ENCODE data around the gene TMEM248. TPM values are rescaled to one million over a fixed set of nuclear protein-coding genes. Genes with fewer than 3 reads are reported as not detected.
"Not testable (repeated sequence)": the region's sequence is repeated elsewhere in the genome, so short reads cannot be mapped to it uniquely, and the experiment has no call there.

TMEM248 gene
- total RNA-seq, 3 donors from 2014 or later, result 119 to 148 (median 120) TPM

GRCh38 chr7:66883716-66884115 lies 37.3 kb upstream of the TMEM248 start:
- Histone ChIP-seq H3K36me3 (no peaks in the 10 kb centered on the region), H3K9me3 (no peaks in the 10 kb centered on the region), H3K27me3 (no peaks in the 10 kb centered on the region), H3K27ac (no peak overlapping the region), H3K4me3 (no peak overlapping the region), H3K4me1 (no peaks in the 10 kb centered on the region)
- intact Hi-C loops (cut with DNase I; ENCODE audit: low total_unique reads), result no loop called here
- TF ChIP-seq POLR2AphosphoS5 (IDR thresholded peaks at IDR 0.05) (no peak), CTCF (IDR thresholded peaks at IDR 0.05) (no peak), POLR2A (IDR thresholded peaks at IDR 0.05) (no peak)
- no peak for DNase-seq (ENCODE audit: low spot score in 2 of 2)

- H3K4me3 ChIP-seq; intact Hi-C loops (cut with DNase I; ENCODE audit: low total_unique reads); H3K9me3 ChIP-seq; H3K27me3 ChIP-seq; H3K36me3 ChIP-seq; DNase-seq (ENCODE audit: low spot score in 2 of 2); H3K27ac ChIP-seq; H3K4me1 ChIP-seq: not testable (repeated sequence)
Observed at GRCh38 chr7:66884556-66884955, 36.5 kb upstream of the TMEM248 start.

- H3K9me3 ChIP-seq, result no peaks in the 10 kb centered on the region
- H3K27me3 ChIP-seq, result no peaks in the 10 kb centered on the region
- H3K27ac ChIP-seq, result no peak overlapping the region
- DNase-seq (ENCODE audit: low spot score in 2 of 2), result no peak
- no peak for TF ChIP-seq CTCF (IDR thresholded peaks at IDR 0.05)
- no peak for TF ChIP-seq POLR2AphosphoS5 (IDR thresholded peaks at IDR 0.05)
- TF ChIP-seq POLR2A (IDR thresholded peaks at IDR 0.05), result no peak
- intact Hi-C loops (cut with DNase I; ENCODE audit: low total_unique reads), result no loop called here
- H3K4me3 ChIP-seq, result no peak overlapping the region
- no peaks in the 10 kb centered on the region for H3K4me1 ChIP-seq
- no peaks in the 10 kb centered on the region for H3K36me3 ChIP-seq
Observed at GRCh38 chr7:66886152-66886551, 34.9 kb upstream of the TMEM248 start.

- peak overlapping the region in 1 of 2 donors; percentile 45 for H3K27ac ChIP-seq
- DNase-seq (ENCODE audit: low spot score in 2 of 2), result peak; percentile 22 to 62
- H3K4me3 ChIP-seq; H3K27me3 ChIP-seq; H3K36me3 ChIP-seq; H3K9me3 ChIP-seq; intact Hi-C loops (cut with DNase I; ENCODE audit: low total_unique reads); H3K4me1 ChIP-seq: not testable (repeated sequence)
Observed at GRCh38 chr7:66888223-66888622, 32.8 kb upstream of the TMEM248 start.

- intact Hi-C loops (cut with DNase I; ENCODE audit: low total_unique reads), result no loop called here
- no peaks in the 10 kb centered on the region for H3K9me3 ChIP-seq
- no peaks in the 10 kb centered on the region for H3K27me3 ChIP-seq
- no peaks in the 10 kb centered on the region for H3K36me3 ChIP-seq
- no peaks in the 10 kb centered on the region for H3K4me1 ChIP-seq
- DNase-seq (ENCODE audit: low spot score in 2 of 2), result no peak
- no peak overlapping the region for H3K27ac ChIP-seq
- no peak for TF ChIP-seq POLR2A (IDR thresholded peaks at IDR 0.05)
- H3K4me3 ChIP-seq, result no peak overlapping the region
Observed at GRCh38 chr7:66894463-66895080, 26.5 kb upstream of the TMEM248 start.

- no peak for TF ChIP-seq CTCF (IDR thresholded peaks at IDR 0.05)
- TF ChIP-seq POLR2AphosphoS5 (IDR thresholded peaks at IDR 0.05), result no peak
- TF ChIP-seq POLR2A (IDR thresholded peaks at IDR 0.05), result no peak
- Histone ChIP-seq H3K4me3 (no peak overlapping the region), H3K36me3 (no peaks in the 10 kb centered on the region), H3K4me1 (no peaks in the 10 kb centered on the region), H3K9me3 (no peaks in the 10 kb centered on the region), H3K27ac (no peak overlapping the region), H3K27me3 (no peaks in the 10 kb centered on the region)
- intact Hi-C loops (cut with DNase I; ENCODE audit: low total_unique reads), result no loop called here
- no peak for DNase-seq (ENCODE audit: low spot score in 2 of 2)
Observed at GRCh38 chr7:66896441-66896840, 24.6 kb upstream of the TMEM248 start.
